ENCODE results near the gene RAP1GAP2. TPM values are rescaled to one million over a fixed set of nuclear protein-coding genes. Genes with fewer than 3 reads are reported as not detected.

Gene RAP1GAP2
- total RNA-seq, 1 donor from 2014 or later, result 31.2 TPM

DNA sequence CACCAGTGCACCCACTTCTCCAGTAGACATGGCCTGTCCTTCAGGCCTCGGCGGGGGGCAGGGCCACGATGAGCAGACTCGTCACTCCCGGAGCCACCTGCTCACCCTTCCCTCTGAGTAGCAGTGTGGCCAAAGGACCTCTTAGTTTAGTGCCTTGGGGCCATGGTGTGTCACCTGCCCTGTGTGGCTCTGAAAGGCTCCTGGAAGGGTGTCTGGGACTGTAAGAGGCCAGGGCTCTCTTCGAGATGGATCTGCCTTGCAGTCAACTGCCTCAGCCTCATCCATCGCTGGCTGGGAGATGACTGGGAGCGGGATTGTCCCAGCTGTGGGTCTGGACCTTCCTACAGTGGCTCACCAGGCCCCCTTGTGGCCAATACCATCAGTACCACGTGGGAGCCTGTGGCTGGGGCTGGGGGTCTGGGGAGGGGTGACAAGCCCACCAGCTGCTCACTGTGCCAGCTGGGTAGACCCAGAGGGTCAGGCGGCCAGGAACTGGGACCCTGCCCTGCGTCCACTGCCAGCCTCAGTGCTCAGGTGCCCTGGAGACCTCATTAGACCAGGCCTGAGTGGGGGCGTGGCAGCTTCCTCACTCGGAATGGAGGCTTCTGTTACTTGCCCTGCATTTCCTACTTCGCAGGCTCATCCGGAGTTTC is 133.8 kb downstream of the RAP1GAP2 start:
- intact Hi-C loops (cut with DNase I), result loop anchor here (5.0 to 10.0 kb wide), 3 partner anchors 75 to 103 kb away; no protein-coding TSS in a partner anchor
- DNase-seq (ENCODE audit: low spot score), result no peak

GRCh38 chr17:2931876-2932275 is 135.6 kb downstream of the RAP1GAP2 start:
- no peak for DNase-seq (ENCODE audit: low spot score)
- intact Hi-C loops (cut with DNase I), result loop anchor here (5.0 to 10.0 kb wide), 2 partner anchors 73 to 105 kb away; no protein-coding TSS in a partner anchor

- no peak for DNase-seq (ENCODE audit: low spot score)
- intact Hi-C loops (cut with DNase I), result loop anchor here (5.0 to 10.0 kb wide), 2 partner anchors 72 to 106 kb away; no protein-coding TSS in a partner anchor
Observed at GRCh38 chr17:2932946-2933345, 136.7 kb downstream of the RAP1GAP2 start.

- no peak for DNase-seq (ENCODE audit: low spot score)
- intact Hi-C loops (cut with DNase I), result loop anchor here (5.0 to 10.0 kb wide), 2 partner anchors 71 to 106 kb away; no protein-coding TSS in a partner anchor
Observed at GRCh38 chr17:2933606-2934005, 137.4 kb downstream of the RAP1GAP2 start.

DNA sequence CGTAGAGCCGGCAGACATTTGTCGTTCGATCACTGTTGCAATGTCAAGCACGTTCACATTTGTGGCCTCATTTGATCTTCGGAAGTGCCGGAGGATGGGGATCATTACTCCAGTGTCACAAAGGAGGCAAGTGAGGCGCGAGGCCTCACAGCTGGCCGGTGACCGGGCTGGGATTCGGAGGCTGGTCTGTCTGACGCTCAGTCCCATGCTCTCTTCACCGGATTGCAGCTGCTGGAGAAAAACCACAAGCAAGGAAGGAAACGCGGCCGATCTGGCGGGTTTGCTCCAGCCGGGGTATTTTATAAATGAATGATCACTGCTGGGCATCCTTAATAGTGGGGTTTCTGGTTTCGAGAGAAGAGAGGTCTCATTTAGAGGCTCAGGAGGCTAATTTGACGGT is 139.4 kb downstream of the RAP1GAP2 start:
- no peak for DNase-seq (ENCODE audit: low spot score)
- intact Hi-C loops (cut with DNase I), result loop anchor here (10.0 kb wide), 1 partner anchor 69 kb away; no protein-coding TSS in a partner anchor

GRCh38 chr17:2936351-2936750 is 140.1 kb downstream of the RAP1GAP2 start:
- DNase-seq (ENCODE audit: low spot score), result no peak
- intact Hi-C loops (cut with DNase I), result loop anchor here (10.0 kb wide), 1 partner anchor 68 kb away; no protein-coding TSS in a partner anchor

DNA sequence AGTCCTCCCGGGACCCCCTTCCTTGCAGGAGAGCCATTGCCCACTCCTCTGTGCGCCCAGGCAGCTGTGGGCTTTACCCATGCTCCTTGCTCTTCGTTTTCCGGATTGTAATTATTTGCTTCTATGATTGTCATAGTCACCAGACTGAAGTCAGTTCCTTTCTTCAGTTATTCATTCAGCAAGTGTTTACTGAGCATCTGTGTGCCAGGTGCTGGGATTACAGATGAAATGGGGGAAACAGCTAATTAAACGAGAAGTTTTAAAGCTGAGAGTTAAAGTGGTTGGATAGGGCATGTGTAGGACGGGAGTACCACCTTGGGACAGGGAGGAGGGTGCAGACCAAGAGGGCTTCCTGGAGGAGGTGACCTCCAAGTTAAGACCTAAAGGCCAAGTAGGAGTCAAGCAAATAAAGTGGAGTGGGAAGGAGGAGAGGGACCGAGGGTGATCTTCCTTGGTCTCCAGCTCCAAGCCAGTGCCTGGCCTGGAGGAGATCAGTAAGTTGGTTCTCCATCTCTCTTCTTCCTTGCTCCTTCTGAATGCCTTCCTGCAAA is 140.6 kb downstream of the RAP1GAP2 start:
- no peak for DNase-seq (ENCODE audit: low spot score)
- intact Hi-C loops (cut with DNase I), result loop anchor here (10.0 kb wide), 1 partner anchor 68 kb away; no protein-coding TSS in a partner anchor

DNA sequence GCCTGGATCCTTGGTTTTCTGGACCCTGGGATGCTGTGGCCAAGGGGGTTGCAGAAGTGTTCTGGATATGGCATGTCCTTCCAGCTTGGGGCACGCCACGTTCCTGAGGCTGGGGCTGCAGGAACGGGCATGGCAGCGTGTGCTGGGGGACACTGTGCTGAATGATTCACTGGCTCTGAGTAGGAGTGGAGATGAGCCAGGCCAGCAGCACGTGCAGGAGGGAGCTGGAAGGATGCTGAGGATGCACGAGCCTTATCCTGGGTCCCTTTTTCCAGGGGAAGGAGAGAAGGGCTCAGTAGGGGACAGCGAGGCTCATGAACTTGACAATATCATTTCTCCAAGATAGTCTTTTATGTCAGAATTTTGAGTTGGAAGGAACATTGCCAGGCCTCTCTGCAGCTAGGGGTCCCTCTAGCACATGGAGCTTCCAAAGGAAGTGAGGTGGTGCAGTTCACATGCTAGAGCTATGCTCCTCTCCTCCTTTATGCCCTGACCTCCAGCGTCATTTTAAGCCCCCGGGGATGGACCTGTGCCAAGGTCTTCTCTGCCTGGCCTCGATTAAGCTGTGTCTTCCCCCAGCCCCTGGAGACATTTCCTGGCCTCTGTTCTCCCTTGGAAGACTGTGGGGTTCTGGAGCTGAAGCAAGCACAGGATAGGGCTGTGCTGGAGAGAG is 141.2 kb downstream of the RAP1GAP2 start:
- no peak for DNase-seq (ENCODE audit: low spot score)
- intact Hi-C loops (cut with DNase I), result loop anchor here (10.0 kb wide), 1 partner anchor 67 kb away; no protein-coding TSS in a partner anchor

GRCh38 chr17:2939714-2940351 is 143.6 kb downstream of the RAP1GAP2 start:
- intact Hi-C loops (cut with DNase I), result loop anchor here (10.0 kb wide), 1 partner anchor 65 kb away; no protein-coding TSS in a partner anchor
- DNase-seq (ENCODE audit: low spot score), result no peak

GRCh38 chr17:2940352-2940751 is 144.1 kb downstream of the RAP1GAP2 start:
- intact Hi-C loops (cut with DNase I), result no loop called here
- DNase-seq (ENCODE audit: low spot score), result peak; percentile 78

- intact Hi-C loops (cut with DNase I), result no loop called here
Observed at GRCh38 chr17:2943981-2944380, 147.7 kb downstream of the RAP1GAP2 start.

DNA sequence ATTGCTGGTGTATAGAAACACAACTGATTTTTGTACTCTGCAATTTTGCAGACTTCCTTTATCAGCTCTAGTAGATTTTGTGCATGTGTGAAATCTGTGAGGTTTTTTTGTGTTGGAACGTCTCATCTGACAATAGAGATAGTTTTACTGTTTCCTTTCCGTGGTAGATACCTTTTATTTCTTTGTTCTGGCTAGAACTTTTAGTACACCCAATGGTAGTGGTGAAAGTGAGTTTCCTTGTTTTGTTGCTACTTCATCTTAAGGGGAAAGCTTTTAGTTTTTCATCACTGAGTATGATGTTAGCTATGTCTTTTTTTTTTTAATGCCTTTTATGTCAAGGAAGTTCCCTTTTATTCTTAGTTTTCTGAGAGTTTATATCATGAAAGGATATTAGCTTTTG is 149.1 kb downstream of the RAP1GAP2 start:
- no peak for DNase-seq (ENCODE audit: low spot score)
- intact Hi-C loops (cut with DNase I), result no loop called here

More at GRCh38 chr17:2943981-2944380, 147.7 kb downstream of the RAP1GAP2 start:
- DNase-seq (ENCODE audit: low spot score), result no peak

DNA sequence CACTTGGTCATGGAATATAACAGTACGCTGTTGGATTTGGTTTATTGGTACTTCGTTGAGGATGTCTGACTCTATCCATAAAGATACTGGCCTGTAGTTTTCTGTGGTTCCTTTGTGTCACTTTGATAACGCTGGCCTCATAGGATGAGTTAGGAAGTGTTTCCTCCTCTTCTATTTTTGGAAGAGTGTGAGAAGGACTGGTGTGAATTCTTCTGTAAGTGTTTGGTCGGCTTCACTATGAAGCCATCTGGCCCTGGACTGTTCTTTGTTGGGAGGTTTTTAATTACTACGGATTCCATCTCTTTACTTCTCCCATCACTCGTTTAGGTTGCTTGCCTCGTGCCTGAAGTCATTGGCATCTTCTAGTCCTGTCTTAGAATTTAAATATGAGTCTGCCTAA is 149.9 kb downstream of the RAP1GAP2 start:
- intact Hi-C loops (cut with DNase I), result no loop called here
- no peak for DNase-seq (ENCODE audit: low spot score)

- DNase-seq (ENCODE audit: low spot score), result peak; percentile 35
- intact Hi-C loops (cut with DNase I), result no loop called here
Observed at GRCh38 chr17:2947588-2947950, 151.3 kb downstream of the RAP1GAP2 start.

DNA sequence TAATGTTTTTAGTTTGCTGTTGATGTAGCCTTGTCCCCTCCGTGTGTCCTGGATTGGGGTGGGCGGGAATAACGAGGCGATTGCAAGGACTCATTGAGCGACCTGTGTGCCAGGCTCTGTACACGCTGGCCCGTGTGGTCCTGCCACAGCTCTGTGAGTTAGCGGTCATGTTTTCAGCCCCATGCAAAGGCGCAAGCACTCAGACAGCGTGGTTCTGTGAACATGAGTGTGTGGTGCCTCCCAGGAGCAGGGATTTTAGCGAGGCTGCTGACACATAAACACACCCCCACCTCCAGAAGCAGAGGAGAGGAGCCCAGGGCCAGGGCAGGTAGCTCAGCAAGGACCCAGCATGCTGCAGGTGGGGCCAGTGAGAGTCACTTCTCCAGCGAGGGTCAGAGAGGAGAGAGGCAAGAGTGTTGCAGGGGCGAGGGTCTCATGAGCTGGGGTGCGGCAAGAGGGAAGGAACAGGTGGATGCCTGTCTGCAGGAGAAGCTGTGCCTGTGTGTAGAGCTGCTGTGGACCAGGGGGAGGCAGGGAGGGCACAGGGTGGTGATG is 151.8 kb downstream of the RAP1GAP2 start:
- DNase-seq (ENCODE audit: low spot score), result peak; percentile 38
- intact Hi-C loops (cut with DNase I), result no loop called here

DNA sequence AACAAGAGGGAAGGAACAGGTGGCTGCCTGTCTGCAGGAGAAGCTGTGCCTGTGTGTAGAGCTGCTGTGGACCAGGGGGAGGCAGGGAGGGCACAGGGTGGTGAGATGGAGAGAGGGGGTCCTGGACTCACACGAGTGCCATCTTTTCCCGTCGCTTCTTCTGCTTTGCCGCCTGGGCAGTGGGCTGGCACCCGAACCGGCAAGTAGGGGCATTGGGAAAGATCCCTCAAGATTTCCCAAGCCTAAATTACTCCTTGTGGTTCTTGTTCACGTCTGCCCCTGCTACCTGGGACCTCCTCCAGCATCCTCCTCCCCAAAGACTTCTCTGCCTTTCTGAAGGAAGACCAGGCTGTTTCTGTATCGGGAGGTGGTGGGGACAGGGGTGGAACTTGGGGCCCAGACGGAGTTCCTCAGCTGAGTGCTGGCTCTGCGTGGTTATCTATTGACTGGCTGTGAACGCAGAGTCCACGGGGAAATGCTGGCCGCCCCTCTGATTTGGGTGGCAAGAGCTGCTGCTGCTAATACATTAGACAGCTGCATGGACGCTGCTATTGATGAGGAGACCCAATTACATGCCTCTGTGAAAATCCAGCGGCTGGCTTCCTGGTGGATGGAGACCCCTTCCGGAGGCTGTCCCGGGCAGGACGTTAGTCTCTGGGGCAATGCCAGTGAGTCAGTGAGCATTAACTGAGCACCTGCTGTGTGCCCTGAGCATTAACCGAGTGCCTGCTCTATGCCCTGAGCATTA is 152.7 kb downstream of the RAP1GAP2 start:
- intact Hi-C loops (cut with DNase I), result no loop called here
- DNase-seq (ENCODE audit: low spot score), result peak; percentile 66

GRCh38 chr17:2949469-2950044 is 153.3 kb downstream of the RAP1GAP2 start:
- peak; percentile 66 for DNase-seq (ENCODE audit: low spot score)
- intact Hi-C loops (cut with DNase I), result no loop called here

GRCh38 chr17:2950846-2951245 is 154.6 kb downstream of the RAP1GAP2 start:
- DNase-seq (ENCODE audit: low spot score), result peak; percentile 46
- intact Hi-C loops (cut with DNase I), result no loop called here
